Measurements from ENCODE around the gene NKRF. TPM values are rescaled to one million over a fixed set of nuclear protein-coding genes. Genes with fewer than 3 reads are reported as not detected.

Gene NKRF
- total RNA-seq (2022; extraction: Qiagen RNA extraction; ENCODE audit: low read depth): 14.4 to 19.9 TPM (median 18.5 TPM) in 5 replicates

DNA sequence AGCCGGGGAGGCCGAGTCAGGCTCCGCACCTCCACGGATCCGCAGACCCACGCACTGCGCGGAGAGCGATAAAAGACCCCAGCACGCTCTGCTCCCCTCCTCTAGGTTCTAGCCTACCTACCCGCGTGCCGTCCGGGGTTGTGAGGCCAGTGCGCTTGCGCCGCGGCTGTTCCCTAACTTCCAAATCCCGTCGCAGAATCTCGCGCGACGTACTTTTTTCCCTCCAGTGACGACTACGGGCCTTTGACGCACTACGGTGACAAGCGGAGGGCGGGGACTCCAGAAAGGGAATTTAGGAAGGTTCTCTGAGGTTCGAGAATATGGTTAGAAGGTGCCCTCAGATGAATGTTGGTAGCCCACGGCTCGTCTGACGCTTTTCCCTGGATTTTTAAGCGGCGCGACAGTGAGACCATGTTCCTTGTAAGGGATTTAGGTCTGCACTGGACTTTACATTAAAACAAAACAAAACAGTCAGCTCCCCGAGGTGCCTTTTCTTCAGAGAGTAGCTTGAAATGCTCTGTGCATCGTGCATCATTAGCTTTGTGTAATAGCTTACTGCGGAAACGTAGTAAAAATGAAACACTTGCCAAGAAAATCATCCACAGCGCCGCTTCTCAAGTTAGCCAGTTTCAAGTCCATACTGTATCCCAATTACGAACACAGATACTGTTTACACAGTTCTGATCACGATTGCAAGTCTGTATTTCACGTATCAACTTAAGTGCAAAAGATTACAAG, at the start of gene NKRF:
Gene NKRF, minus strand, starts transcription at position 145 of the 738 bp plus-strand sequence.

GRCh38 chrX:119574394-119575266, 31.6 kb downstream of the NKRF start, which contains the start of gene UBE2A:
TSS of gene UBE2A (plus strand) at chrX:119574563. CDS start at chrX:119574712, 149 bp downstream.

GRCh38 chrX:119565107-119565663, 41.0 kb downstream of the NKRF start, which contains the start of gene STEEP1:
TSS of gene STEEP1 (minus strand) at chrX:119565409. CDS start at chrX:119565355, 54 bp downstream.

Other genes with a start within 250 kb of the NKRF start
- gene SLC25A43, start 207.1 kb downstream of the NKRF start, total RNA-seq (2022; extraction: Qiagen RNA extraction; ENCODE audit: low read depth): 24.6 to 33.4 TPM (median 30.9 TPM) in 5 replicates
- gene SLC25A5, start 138.0 kb downstream of the NKRF start, total RNA-seq (2022; extraction: Qiagen RNA extraction; ENCODE audit: low read depth): 692 to 803 TPM (median 758 TPM) in 5 replicates
- 30.1 to 40.3 TPM (median 32.2 TPM) in 5 replicates for gene STEEP1, start 41.0 kb downstream of the NKRF start, total RNA-seq (2022; extraction: Qiagen RNA extraction; ENCODE audit: low read depth)
- gene UBE2A, start 31.9 kb downstream of the NKRF start, total RNA-seq (2022; extraction: Qiagen RNA extraction; ENCODE audit: low read depth): 136 to 142 TPM (median 138 TPM) in 5 replicates
- gene SEPTIN6, start 86.7 kb upstream of the NKRF start, total RNA-seq (2022; extraction: Qiagen RNA extraction; ENCODE audit: low read depth): 9.3 to 11.8 TPM (median 10.5 TPM) in 5 replicates
- 0.09 to 0.20 TPM (median 0.17 TPM) in 4 of 5 replicates, not detected in the other for gene SOWAHD, start 152.2 kb upstream of the NKRF start, total RNA-seq (2022; extraction: Qiagen RNA extraction; ENCODE audit: low read depth)
- gene RPL39, start 185.2 kb upstream of the NKRF start, total RNA-seq (2022; extraction: Qiagen RNA extraction; ENCODE audit: low read depth): 3,393 to 5,238 TPM (median 3,694 TPM) in 5 replicates
- 16.8 to 28.9 TPM (median 21.5 TPM) in 5 replicates for gene UPF3B, start 246.5 kb upstream of the NKRF start, total RNA-seq (2022; extraction: Qiagen RNA extraction; ENCODE audit: low read depth)